ENCODE results near the gene ADD1.

GRCh38 chr4:2800691-2801596 is 42.7 kb upstream of the ADD1 start:
- TF ChIP-seq, protein P1, sequence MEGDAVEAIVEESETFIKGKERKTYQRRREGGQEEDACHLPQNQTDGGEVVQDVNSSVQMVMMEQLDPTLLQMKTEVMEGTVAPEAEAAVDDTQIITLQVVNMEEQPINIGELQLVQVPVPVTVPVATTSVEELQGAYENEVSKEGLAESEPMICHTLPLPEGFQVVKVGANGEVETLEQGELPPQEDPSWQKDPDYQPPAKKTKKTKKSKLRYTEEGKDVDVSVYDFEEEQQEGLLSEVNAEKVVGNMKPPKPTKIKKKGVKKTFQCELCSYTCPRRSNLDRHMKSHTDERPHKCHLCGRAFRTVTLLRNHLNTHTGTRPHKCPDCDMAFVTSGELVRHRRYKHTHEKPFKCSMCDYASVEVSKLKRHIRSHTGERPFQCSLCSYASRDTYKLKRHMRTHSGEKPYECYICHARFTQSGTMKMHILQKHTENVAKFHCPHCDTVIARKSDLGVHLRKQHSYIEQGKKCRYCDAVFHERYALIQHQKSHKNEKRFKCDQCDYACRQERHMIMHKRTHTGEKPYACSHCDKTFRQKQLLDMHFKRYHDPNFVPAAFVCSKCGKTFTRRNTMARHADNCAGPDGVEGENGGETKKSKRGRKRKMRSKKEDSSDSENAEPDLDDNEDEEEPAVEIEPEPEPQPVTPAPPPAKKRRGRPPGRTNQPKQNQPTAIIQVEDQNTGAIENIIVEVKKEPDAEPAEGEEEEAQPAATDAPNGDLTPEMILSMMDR (IDR thresholded peaks at IDR 0.05): no peak
- no peak for TF ChIP-seq ZFX (IDR thresholded peaks at IDR 0.05; ENCODE audit: borderline replicate concordance)
